ENCODE data around the gene TOP3B.

Gene TOP3B

GRCh38 chr22:22013559-22014284 is 31.1 kb upstream of the TOP3B start:
- no peak for DNase-seq (ENCODE audit: low read depth)

- no peak for DNase-seq (ENCODE audit: low read depth)
These were observed 29.4 kb upstream of the TOP3B start for GRCh38 chr22:22011964-22012363.

DNA sequence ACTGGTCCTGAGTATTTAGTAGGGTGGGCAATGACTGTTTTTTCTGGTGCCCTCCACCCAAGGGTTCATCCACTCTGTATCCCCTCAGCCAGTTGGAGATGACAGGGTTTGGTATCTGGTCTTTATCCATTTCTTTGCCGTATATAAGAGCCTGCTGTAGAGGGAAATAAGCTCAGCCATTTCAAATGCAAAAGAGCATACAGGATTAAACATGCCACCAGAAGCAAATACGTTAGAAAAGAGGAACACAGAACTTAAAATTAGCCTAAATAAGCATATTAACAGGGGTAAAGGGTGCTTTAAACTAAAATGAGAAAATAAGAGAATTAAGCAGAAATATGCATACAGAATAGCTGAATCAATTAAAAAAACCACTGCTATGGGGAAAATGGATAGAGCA is 27.8 kb upstream of the TOP3B start:
- DNase-seq (ENCODE audit: low read depth), result no peak

DNA sequence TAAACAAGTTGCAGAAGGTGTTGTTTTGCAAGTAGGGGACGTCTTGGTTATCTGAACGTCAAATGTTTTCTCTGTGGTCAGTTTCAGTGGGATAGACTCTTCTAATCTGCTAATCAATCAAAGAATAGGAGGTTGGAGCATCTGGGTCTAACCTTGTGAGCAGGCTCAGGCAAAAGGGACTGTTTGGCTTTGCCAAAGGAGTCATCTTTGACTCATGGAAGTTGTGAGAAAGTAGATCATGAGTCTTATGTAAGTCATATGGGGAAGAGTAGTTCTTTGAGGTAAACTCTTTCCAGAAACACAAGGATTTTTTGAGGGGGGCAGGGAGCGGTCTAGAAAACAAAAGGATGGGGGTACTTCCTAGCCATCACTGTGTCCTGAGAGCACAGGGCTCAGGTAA is 27.1 kb upstream of the TOP3B start:
- no peak for DNase-seq (ENCODE audit: low read depth)

GRCh38 chr22:22006596-22006990 is 24.0 kb upstream of the TOP3B start:
- no peak for DNase-seq (ENCODE audit: low read depth)

DNA sequence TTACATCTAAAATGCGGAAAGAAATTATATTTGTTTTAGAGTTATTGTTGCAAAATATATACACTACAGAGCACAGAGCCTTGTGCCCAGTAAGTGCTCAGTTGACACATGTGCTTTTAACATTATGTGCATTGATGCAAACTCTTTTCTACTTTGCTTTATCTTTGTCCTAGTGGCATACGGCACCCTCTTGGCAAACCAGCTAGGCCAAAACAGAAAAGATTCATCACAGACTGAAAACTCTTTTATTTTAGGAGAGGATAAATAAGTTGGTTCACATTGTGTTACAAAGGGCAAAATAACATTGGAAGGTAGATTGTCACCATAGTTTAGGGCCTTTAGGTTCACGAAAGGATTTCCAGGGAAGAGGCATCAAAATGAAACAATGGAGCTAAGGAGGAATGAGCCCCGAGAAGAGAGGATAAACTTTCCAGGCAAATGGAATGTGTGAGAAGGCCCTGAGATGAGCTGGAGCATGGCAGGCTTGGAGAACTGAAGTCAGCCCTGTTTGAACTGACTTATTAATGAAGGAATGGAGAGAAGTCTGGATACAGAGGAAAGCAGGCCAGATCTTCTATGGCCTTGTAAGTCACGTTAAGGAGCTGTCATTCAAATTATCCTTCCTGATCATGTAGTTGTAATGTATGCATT is 23.5 kb upstream of the TOP3B start:
- no peak for DNase-seq (ENCODE audit: low read depth)

GRCh38 chr22:22003233-22003632 is 20.6 kb upstream of the TOP3B start:
- DNase-seq (ENCODE audit: low read depth), result no peak

DNA sequence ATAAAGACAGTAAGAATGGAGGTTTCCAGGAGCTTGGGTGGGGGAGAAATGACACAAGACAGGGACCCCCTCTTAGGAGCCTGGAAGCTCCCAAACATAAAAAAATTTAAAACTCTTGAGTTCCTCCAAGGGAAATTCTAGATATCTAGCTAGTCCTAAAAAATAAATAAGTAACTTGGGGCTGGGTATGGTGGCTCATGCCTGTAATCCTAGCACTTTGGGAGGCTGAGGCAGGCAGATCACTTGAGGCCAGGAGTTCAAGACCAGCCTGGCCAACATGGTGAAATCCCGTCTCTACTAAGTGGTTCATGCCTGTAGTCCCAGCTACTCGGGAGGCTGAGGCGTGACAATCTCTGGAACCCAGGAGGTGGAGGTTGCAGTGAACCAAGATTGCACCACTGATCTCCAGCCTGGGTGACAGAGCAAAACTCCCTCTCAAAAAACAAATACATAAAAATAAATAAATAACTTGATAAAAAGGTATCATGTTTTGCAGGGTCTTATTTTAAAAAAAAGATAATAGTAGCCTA is 20.0 kb upstream of the TOP3B start:
- no peak for DNase-seq (ENCODE audit: low read depth)

DNA sequence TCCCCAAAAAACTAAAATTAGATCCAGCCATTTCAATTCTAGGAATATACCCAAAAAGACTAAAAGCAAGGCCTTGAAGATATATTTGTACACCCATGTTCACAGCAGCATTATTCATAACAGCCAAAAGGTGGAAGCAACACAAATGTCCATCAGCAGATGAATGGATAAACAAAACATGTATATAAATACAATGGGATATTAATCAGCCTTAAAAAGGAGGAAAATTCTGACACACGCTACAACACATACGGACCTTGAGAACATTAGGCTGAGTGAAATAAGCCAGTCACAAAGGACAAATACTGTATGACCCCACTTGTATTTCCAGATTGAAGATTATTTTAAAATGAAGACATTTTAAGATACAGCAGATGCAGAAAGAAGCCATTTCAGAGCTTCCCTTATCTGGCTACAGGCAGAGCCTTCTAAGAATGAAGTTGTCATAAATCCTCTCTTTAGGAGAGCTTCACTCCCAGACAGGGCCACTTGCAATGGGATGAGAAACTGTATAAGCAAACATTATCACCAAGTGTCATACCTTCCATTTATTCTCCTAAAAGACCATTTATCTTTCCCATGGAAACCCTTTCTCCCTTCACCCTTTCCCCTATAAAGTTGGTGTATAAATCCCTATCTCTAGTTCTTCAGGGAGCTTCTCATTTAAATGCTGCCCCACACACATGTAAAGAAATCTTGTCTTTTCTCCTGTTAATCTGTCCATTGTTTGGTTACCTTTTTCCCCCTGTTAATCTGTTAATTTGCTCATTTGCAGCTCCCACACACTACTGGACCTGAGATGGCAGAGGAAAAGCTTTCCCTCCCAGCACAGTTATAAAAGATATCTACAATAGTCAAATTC is 19.3 kb upstream of the TOP3B start:
- DNase-seq (ENCODE audit: low read depth), result no peak

DNA sequence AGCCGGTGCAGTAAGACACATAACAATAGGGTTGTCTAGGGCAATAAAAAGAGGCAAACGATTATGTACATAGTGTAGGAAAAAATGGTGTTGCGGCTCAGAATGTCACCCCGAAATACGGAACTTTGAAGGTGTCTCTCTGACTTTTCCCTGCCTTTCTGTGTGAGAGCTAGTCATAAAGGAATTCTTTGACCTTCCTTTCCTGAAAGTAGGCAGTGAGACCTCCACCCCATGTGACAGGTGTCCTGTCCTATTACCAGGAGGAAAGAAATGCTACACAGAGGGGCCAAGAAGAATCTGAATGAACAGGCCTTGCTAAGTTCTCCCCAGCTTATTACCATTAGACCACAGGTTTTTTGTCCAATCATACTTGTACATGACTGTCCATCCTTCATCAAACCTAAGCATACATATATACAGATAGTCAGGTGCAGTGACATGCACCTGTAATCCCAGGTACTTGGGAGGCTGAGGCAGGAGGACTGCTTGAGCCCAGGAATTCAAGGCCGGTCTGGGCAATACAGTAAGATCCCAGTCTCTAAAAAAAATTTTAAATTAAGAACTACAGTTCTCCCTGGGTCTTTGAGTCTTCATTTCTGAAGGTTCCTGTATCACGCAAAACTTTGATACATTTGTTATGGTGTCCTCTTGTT is 16.1 kb upstream of the TOP3B start:
- DNase-seq (ENCODE audit: low read depth), result no peak

- no peak for DNase-seq (ENCODE audit: low read depth)
These were observed 13.7 kb upstream of the TOP3B start for GRCh38 chr22:21996175-21996720.

GRCh38 chr22:21995660-21996059 is 13.1 kb upstream of the TOP3B start:
- DNase-seq (ENCODE audit: low read depth), result no peak

DNA sequence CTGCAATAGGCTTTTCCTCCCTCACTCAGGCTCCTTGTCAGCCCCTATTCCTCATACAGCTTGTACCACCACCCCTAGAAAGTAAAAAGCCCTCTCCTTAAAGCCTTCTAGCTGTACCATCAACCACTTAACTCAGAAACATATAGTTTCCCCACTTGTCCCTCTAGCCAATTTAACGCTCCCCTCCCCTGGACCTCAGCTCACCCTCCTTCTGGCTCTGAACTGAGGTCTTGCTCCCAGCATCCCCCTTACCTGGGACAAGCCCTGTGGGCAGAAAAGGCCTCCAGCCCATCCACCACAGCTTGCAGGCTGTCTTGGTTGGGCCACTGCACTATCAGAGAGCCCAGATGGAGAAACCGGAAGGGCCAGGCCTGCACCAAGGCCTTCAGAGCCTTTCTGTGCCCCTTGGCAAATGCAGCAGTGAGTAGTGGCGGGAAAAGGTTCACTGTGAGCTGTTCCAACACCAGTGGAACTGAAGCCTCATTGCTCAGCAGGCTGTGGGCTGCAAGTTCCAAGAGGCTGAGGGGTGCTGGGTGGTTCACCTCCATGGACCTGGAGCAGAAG is 12.4 kb upstream of the TOP3B start:
- DNase-seq (ENCODE audit: low read depth), result no peak

DNA sequence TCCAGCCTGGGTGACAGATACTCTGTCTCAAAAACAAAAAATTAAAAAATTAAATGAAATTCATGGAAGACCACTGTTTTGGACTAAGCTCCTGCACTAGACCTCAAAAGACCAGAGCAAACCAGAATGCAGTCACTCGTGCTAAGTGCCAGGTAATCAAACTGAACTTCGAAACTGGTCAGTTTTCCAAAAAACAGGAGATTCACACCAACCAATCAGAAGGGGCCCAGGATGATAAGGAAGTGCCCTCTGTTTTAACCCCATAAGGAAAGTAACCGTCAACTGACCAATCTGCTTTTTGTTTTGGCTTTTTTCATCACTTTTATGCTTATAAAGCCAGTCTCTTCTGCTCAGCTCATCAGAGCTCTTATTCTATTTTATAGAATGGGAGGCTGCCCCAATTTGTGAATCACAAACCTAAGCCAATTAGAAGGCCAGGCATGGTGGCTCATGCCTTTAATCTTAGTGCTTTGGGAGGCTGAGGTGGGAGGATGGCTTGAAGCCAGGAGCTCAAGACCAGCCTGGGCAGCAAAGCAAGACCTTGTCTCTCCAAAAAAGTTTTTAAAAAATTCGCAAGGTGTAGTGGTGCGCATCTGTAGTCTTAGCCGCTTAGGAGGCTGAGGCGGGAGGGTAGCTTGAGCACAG is 10.1 kb upstream of the TOP3B start:
- no peak for DNase-seq (ENCODE audit: low read depth)

DNA sequence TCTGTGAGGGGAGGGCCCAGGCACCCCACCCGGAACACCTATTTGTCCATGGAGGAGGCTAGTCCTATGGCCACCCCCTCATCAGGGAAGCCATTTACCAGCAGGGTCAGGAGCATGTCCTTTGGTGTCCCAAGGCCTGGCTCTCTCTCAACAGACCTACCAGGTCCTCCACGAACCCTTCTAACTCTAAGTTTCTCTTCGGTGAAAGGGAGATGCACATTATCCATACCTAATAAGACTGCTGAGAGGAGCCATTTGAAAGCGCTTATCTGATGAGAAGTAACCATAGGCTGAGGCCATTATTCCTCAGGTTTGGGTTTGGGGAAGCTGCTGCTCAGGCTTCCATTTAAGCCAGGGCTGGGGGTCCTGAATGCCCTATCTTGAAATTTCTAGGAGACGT is 9.2 kb upstream of the TOP3B start:
- DNase-seq (ENCODE audit: low read depth), result no peak

GRCh38 chr22:21991304-21991596 is 8.7 kb upstream of the TOP3B start:
- DNase-seq (ENCODE audit: low read depth), result no peak

- no peak for DNase-seq (ENCODE audit: low read depth)
These were observed 8.1 kb upstream of the TOP3B start for GRCh38 chr22:21990445-21991303.

GRCh38 chr22:21989049-21989448 is 6.5 kb upstream of the TOP3B start:
- DNase-seq (ENCODE audit: low read depth), result no peak

- no peak for DNase-seq (ENCODE audit: low read depth)
These were observed 2.6 kb upstream of the TOP3B start for GRCh38 chr22:21985214-21985613.

- no peak for DNase-seq (ENCODE audit: low read depth)
These were observed 2.2 kb upstream of the TOP3B start for GRCh38 chr22:21984793-21985192.

Data from HS-5 (cell line).